Ishikawa (cell line): Measurements from ENCODE around the gene MTG2.

ENCODE experiments used
- TAF1 ChIP-seq: IDR thresholded peaks from 2 replicates; pipeline ENCODE4 v1.6.1; 2012; ENCODE audit warnings: low read depth, mild to moderate bottlenecking
- USF1 ChIP-seq: IDR thresholded peaks from 2 replicates; pipeline ENCODE4 v1.6.1; 2012
- YY1 ChIP-seq: IDR thresholded peaks from 2 replicates; pipeline ENCODE4 v1.6.1; 2012; ENCODE audit warnings: low read depth

DNA sequence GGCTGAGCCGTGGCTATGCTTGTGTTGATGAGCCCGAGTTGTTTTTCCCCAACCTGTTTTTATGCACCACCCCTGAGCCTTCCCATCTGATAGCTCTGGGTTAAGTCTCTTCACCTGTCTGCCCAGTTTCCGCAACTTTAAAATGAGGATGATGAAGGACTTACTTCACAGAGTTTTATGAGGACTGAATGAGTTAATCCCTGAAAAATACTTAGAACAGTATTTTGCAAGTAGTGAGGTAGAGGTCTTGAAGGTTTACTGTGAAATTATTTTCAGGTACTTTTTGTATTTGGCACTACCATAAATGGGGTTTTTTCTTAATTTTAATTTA is 3.2 kb downstream of the MTG2 start:
- TF ChIP-seq USF1 = no peak
- TF ChIP-seq YY1 = no peak
- no peak for TF ChIP-seq TAF1
